WERI-Rb-1 (cell line): ENCODE measurements around the gene KRCC1.

ENCODE experiments used
- DNase-seq: peaks from one replicate; pipeline ENCODE4 v3.0.0-alpha.2; 2020
- H3K27ac ChIP-seq: fragments of 250-450 bp; sonication (Bioruptor Pico); 2 replicates; pipeline ENCODE4 v1.5.1; 2020; ENCODE audit warnings: mild to moderate bottlenecking, moderate library complexity
- H3K27me3 ChIP-seq: fragments of 250-450 bp; sonication (Bioruptor Pico); 2 replicates; pipeline ENCODE4 v1.5.1; 2021; ENCODE audit warnings: mild to moderate bottlenecking, low read depth, moderate library complexity; ENCODE audit not compliant: insufficient read depth, severe bottlenecking
- H3K36me3 ChIP-seq: fragments of 250-450 bp; sonication (Bioruptor Pico); 2 replicates; pipeline ENCODE4 v1.5.1; 2020; ENCODE audit warnings: mild to moderate bottlenecking, moderate library complexity
- H3K4me3 ChIP-seq: 2 replicates; pipeline ENCODE4 v1.5.1; 2011; ENCODE audit warnings: low read depth, mild to moderate bottlenecking, control low read depth, low read length
- H3K9me3 ChIP-seq: fragments of 250-450 bp; sonication (Bioruptor Pico); 2 replicates; pipeline ENCODE4 v1.5.1; 2021; ENCODE audit warnings: mild to moderate bottlenecking, moderate library complexity; ENCODE audit not compliant: severe bottlenecking
- CTCF ChIP-seq: IDR thresholded peaks from 2 replicates; pipeline ENCODE4 v1.5.1; 2011; ENCODE audit warnings: low read depth, mild to moderate bottlenecking, control low read depth, inconsistent platforms, low read length

KRCC1 gene

DNA sequence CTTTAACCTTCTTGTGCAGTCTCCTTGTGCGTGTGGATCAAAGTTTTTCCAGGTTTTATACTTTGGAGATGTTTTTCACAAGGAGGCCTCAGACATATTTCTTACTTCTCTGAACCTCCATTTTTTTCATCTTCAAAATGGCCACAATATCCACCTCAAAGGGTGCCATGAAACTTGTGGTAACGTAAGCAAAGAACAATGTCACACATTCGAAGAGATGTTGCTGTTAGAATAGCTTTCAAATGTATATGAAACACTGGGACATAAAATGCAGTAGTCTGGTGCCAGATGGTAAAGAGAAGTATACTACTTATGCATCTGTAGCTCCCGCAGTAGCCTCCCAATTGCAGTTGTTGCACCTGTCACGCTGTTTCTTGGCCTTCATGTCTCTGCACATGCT is 2.6 kb upstream of the KRCC1 start:
- Histone ChIP-seq H3K36me3 (0 out of 2 replicates have a peak, but pooled peaks cover 6% of the 10 kb centered on the region), H3K4me3 (no peak overlapping the region), H3K9me3 (no peaks in the 10 kb centered on the region), H3K27ac (no peak overlapping the region), H3K27me3 (no peaks in the 10 kb centered on the region)
- no peak for TF ChIP-seq CTCF
- no peak for DNase-seq

DNA sequence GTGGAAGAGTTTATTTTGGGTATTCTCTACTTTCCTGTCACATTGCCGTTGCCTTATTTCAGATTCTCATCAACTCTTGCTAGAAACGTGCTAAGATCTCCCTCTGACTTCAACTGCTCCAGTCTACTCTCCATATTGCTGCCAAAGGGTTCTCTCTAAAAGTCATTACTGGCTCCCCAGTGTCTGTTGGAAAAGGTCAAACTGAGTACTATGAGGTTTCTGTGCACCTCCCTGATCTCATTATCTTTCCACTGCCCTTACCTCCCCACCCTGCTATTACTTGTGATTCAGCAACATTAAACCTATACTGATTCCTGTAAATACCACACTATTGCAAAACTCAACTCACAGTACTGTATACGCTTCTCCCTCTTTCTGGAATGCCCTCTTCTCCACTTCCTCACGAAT is 1.9 kb upstream of the KRCC1 start:
- no peak for TF ChIP-seq CTCF
- Histone ChIP-seq H3K4me3 (no peak overlapping the region), H3K9me3 (no peaks in the 10 kb centered on the region), H3K36me3 (0 out of 2 replicates have a peak, but pooled peaks cover 6% of the 10 kb centered on the region), H3K27ac (no peak overlapping the region), H3K27me3 (no peaks in the 10 kb centered on the region)
- DNase-seq, result no peak

DNA sequence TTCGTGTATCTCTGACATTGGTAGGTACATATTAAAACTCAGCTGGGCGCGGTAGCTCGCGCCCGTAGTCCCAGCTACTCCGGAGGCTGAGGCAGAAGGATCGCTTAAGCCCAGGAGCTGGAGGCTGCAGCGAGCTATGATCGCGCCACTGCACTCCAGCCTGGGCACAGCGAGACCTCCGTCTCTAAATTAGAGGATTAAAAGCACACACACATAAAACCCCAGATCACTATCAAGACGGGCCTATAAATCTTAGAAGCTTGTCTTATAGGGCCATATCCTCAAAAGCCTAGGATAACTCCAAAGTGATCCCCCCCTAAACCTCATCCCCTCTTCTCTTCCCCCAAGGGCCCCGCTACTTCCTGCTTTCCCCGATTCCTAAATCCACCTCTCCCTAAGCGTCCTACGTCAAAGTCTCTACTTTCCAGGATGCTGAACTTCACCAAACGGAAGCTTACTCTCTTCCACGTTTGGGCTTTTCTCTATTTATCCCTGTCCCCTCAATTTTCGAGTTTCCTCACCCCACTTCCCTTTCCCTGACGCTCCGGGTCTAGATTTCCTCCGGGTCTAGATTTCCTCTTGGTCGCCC is 707 bp downstream of the KRCC1 start:
- TF ChIP-seq CTCF, result no peak
- H3K27me3 ChIP-seq, result no peaks in the 10 kb centered on the region
- H3K36me3 ChIP-seq, result 0 out of 2 replicates have a peak, but pooled peaks cover 6% of the 10 kb centered on the region
- no peak for DNase-seq
- H3K4me3 ChIP-seq, result peak overlapping the region; percentile 85
- no peaks in the 10 kb centered on the region for H3K9me3 ChIP-seq
- H3K27ac ChIP-seq, result peak overlapping the region; percentile 94

DNA sequence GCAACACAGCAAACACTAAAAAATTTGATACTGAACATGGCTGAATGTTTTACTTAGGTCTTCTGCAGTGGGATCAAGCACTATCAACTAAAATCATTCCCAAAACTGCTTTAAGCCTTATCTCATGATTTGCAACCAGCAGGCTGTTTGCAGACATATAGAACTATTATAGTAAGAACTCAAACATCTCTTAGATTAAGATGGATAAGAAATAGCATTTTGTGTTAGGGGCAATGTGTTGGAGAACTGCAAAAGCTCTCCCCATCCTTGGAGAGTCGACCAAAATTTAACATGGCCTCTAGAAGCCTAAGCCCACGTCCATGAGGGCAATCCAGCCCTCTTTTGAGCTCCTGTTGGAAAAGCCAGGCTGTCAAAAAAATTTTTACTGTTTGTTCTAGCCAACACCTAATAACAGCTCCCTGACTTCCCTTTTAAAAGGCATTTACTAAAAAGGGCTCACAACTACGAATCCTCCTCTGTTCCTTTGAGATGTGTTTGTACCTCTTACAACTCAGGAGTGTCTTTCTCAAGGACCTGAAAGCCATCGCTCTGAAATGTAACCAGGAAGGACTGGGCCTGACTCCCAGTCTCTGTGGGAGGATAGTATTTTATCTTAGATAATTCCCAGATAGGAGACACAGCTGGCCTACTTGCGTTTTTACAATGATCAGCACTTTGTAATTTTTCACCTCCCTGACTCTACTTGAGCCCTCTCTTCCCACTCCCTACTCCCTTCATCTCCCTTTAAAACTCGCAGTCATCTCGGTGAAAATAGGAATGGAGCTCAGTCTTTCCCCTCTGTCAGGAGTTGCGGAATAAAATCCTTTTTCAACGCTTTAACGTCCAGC is 1.4 kb downstream of the KRCC1 start:
- Histone ChIP-seq H3K36me3 (0 out of 2 replicates have a peak, but pooled peaks cover 6% of the 10 kb centered on the region), H3K9me3 (no peaks in the 10 kb centered on the region), H3K27me3 (no peaks in the 10 kb centered on the region), H3K4me3 (peak overlapping the region; percentile 85), H3K27ac (no peak overlapping the region)
- TF ChIP-seq CTCF, result no peak
- no peak for DNase-seq

DNA sequence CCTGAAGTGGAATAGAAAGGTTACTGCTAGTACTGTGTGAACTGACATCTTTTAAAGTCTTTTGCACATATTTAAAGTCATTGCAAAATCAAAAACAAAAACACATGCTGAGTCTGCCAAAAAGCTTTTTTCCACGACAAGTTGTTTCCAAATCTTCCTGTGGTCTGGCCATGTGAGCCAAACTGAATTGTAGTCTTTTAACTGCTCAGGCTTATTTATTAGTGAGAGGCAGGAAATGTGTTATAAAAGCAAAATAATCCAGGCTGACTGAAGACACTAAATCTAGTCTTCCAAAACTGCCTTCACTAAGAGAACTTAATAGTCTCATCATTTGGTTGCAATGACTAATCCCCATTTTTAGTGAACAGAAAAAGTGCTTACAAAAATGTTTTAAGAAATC is 2.3 kb downstream of the KRCC1 start:
- no peaks in the 10 kb centered on the region for H3K27me3 ChIP-seq
- no peaks in the 10 kb centered on the region for H3K9me3 ChIP-seq
- TF ChIP-seq CTCF, result no peak
- 0 out of 2 replicates have a peak, but pooled peaks cover 6% of the 10 kb centered on the region for H3K36me3 ChIP-seq
- DNase-seq, result no peak
- no peak overlapping the region for H3K4me3 ChIP-seq
- no peak overlapping the region for H3K27ac ChIP-seq
